ENCODE measurements around the gene MPPED2. TPM values are rescaled to one million over a fixed set of nuclear protein-coding genes. Genes with fewer than 3 reads are reported as not detected.

Gene MPPED2
- total RNA-seq, 1 donor from 2014 or later: 5.3 TPM

DNA sequence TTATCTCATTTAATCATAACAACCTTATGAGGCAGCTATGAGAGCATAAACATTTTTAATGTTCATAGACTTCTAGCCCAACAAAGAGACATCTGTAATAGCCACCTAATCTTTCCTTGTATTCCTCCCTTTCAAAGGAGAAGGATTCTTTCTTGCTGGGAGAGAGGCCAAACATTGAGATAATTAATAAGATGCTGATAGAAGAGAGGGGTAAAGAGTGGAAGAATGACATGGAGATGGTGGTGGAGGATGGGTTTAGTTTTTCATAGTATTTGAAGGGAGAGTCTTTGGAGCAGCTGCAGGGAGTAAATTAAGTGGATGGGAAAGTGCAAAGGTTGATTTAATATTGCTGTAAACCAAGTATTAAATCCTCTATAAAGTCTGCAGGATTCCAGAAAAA lies 205.3 kb downstream of the MPPED2 start:
- no peak overlapping the region for H3K27ac ChIP-seq
- intact Hi-C loops (cut with DNase I): no loop called here
- DNase-seq (ENCODE audit: low spot score in 2 of 2): no peak
- H3K9me3 ChIP-seq: no peaks in the 10 kb centered on the region
- H3K36me3 ChIP-seq: no peaks in the 10 kb centered on the region
- H3K27me3 ChIP-seq: no peaks in the 10 kb centered on the region
- H3K4me3 ChIP-seq: no peak overlapping the region
- TF ChIP-seq, protein P1, sequence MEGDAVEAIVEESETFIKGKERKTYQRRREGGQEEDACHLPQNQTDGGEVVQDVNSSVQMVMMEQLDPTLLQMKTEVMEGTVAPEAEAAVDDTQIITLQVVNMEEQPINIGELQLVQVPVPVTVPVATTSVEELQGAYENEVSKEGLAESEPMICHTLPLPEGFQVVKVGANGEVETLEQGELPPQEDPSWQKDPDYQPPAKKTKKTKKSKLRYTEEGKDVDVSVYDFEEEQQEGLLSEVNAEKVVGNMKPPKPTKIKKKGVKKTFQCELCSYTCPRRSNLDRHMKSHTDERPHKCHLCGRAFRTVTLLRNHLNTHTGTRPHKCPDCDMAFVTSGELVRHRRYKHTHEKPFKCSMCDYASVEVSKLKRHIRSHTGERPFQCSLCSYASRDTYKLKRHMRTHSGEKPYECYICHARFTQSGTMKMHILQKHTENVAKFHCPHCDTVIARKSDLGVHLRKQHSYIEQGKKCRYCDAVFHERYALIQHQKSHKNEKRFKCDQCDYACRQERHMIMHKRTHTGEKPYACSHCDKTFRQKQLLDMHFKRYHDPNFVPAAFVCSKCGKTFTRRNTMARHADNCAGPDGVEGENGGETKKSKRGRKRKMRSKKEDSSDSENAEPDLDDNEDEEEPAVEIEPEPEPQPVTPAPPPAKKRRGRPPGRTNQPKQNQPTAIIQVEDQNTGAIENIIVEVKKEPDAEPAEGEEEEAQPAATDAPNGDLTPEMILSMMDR (IDR thresholded peaks at IDR 0.05): no peak
- no peaks in the 10 kb centered on the region for H3K4me1 ChIP-seq

DNA sequence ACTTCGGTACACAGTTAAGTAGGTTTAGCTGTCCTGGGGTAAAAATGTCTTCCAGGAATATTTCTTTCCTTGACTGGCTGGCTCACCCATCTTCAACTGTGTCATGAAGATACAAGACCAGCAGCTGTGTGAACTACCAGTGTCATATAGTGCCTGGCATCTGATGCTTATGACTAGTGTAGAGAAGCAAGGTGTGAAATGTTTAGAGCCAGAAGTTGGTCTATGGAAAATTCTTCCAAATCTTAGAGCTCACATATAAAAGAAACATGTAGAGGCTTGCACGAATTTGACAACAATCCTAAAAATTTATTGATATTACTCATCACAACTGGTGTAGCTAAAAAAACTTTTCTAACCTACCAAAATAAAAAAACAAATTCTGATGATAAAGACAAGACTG lies 208.8 kb downstream of the MPPED2 start:
- TF ChIP-seq, protein P1 (IDR thresholded peaks at IDR 0.05): no peak
- H3K36me3 ChIP-seq: no peaks in the 10 kb centered on the region
- no peak for DNase-seq (ENCODE audit: low spot score in 2 of 2)
- intact Hi-C loops (cut with DNase I): no loop called here
- H3K4me3 ChIP-seq: no peak overlapping the region
- H3K4me1 ChIP-seq: no peaks in the 10 kb centered on the region
- H3K9me3 ChIP-seq: no peaks in the 10 kb centered on the region
- H3K27me3 ChIP-seq: no peaks in the 10 kb centered on the region
- no peak overlapping the region for H3K27ac ChIP-seq

DNA sequence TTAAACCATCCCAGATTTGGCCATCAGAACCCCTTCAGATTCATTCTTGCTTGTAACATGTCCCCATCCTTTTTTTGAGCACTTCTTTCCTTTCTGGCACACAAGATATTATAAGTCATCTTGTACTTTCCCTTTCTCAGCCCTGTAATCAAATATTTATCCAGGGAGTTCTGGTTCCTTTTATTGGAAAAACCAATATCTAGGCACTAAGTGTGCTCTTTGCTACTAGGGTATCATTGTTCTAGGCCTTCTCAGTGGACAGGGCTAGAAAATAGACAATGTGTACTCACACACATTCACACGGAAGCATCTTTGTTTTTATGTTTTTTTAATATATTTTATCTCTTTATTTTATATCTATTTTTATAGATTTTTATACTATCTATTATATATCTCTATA lies 216.0 kb downstream of the MPPED2 start:
- intact Hi-C loops (cut with DNase I): no loop called here
- Histone ChIP-seq H3K4me3 (no peak overlapping the region), H3K9me3 (no peaks in the 10 kb centered on the region), H3K36me3 (no peaks in the 10 kb centered on the region), H3K4me1 (no peaks in the 10 kb centered on the region), H3K27me3 (no peaks in the 10 kb centered on the region), H3K27ac (no peak overlapping the region)
- no peak for DNase-seq (ENCODE audit: low spot score in 2 of 2)
- TF ChIP-seq, protein P1 (IDR thresholded peaks at IDR 0.05): no peak

DNA sequence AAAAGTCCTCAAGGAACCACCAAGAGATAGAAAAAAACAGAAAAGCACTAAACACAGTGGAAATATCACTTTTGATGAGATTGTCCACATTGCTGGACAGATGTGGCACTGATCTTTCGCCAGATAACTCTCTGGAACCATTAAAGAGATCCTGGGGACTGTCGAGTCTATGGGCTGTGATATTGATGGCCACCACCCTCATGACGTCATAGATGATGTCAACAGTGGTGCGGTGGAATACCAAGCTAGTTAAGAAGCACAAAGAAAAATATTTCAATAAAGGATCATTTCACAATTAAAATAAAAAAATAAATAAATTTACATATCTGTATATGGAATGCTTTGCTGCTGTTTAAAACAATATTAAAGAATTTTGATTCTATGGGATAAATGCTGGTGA lies 217.8 kb downstream of the MPPED2 start:
- no peak for DNase-seq (ENCODE audit: low spot score in 2 of 2)
- TF ChIP-seq, protein P1 (IDR thresholded peaks at IDR 0.05): no peak
- Histone ChIP-seq H3K36me3 (no peaks in the 10 kb centered on the region), H3K4me3 (no peak overlapping the region), H3K9me3 (no peaks in the 10 kb centered on the region), H3K4me1 (no peaks in the 10 kb centered on the region), H3K27me3 (no peaks in the 10 kb centered on the region), H3K27ac (no peak overlapping the region)
- intact Hi-C loops (cut with DNase I): no loop called here

DNA sequence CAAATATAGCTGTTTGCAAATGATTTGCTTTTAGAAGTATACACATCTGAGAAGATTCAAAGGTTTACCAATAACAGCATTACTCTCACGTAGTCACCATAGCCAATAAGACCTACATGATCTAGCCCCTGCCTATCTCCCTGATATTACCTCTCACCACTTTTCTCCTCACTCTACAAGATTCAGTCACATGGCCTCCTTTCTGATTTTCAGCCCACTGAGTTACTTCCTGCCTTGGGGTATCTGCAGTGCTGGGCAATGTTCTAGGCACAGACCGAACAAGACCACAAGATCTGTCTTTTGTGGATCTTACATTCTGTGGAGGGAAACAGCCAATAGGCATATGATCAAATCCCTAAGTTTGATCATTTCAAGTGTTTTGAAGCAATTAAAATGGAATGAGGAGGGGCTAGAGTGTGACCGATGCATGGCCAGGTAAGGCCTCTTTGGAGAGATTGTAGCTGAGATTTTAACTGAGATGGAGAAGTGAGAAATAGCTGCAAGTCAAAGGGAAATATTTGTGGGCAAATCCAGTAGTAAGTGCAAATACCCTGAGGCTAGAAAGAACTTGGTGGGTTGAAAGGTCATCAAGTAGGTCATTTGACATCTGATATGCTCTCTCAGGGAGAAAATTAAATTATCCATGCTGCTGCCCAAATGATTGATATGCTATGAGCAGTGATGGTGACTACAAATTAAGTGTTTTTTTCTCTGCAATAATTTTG lies 220.2 kb downstream of the MPPED2 start:
- Histone ChIP-seq H3K36me3 (no peaks in the 10 kb centered on the region), H3K4me1 (no peaks in the 10 kb centered on the region), H3K4me3 (no peak overlapping the region), H3K27me3 (no peaks in the 10 kb centered on the region), H3K27ac (no peak overlapping the region), H3K9me3 (no peaks in the 10 kb centered on the region)
- intact Hi-C loops (cut with DNase I): no loop called here
- DNase-seq (ENCODE audit: low spot score in 2 of 2): no peak
- TF ChIP-seq, protein P1 (IDR thresholded peaks at IDR 0.05): no peak

Measured in ascending aorta (tissue), 2 donors.